Common myeloid progenitor, CD34-positive (primary cell): ENCODE data around the gene ASF1B.

ENCODE experiments used
- CTCF ChIA-PET: fragments of 350-600 bp; sonication (Branson Sonifier 250); formaldehyde crosslinking; loops from one replicate; lab custom pipeline; 2021; ENCODE audit warnings: antibody characterized with exemption; lab: Charles Lee
- POLR2A ChIA-PET: fragments of 350-600 bp; sonication (Branson Sonifier 250); formaldehyde crosslinking; loops from one replicate; lab custom pipeline; 2021; ENCODE audit warnings: antibody characterized with exemption; lab: Charles Lee
- DNase-seq, 3 donors: peaks; one replicate each; pipeline versions ENCODE4 v3.0.0 to v3.0.0-alpha.2; 2013
- H3K27ac ChIP-seq, 2 experiments: 1 replicate in 1 of 2; 2 replicates in 1 of 2; pipeline ENCODE4 v1.7.0; 2013; ENCODE audit warnings: inconsistent platforms in 2 of 2, low read length in 2 of 2, mild to moderate bottlenecking in 2 of 2, low read depth in 1 of 2, moderate library complexity in 1 of 2; ENCODE audit not compliant: severe bottlenecking in 2 of 2, insufficient read depth in 1 of 2, poor library complexity in 1 of 2
- H3K27me3 ChIP-seq, 5 experiments: replicated peaks in 2 of 5; 1 replicate in 3 of 5; 2 replicates in 2 of 5; pipeline versions ENCODE4 v1.6.1 to v1.7.0; 2013; ENCODE audit warnings: low read length in 4 of 5, mild to moderate bottlenecking in 2 of 5, moderate library complexity in 2 of 5, inconsistent platforms in 1 of 5; ENCODE audit not compliant: insufficient read depth in 5 of 5, control insufficient read depth in 4 of 5
- H3K36me3 ChIP-seq, 4 experiments: 1 replicate in 2 of 4; 2 replicates in 2 of 4; pipeline versions ENCODE4 v1.6.1 to v1.7.0; 2013; ENCODE audit warnings: low read length in 3 of 4, control low read depth in 1 of 4, mild to moderate bottlenecking in 1 of 4; ENCODE audit not compliant: control insufficient read depth in 4 of 4, insufficient read depth in 4 of 4
- H3K4me1 ChIP-seq, 4 experiments: 1 replicate in 3 of 4; 2 replicates in 1 of 4; pipeline versions ENCODE4 v1.6.1 to v1.7.1; 2013; ENCODE audit warnings: low read length in 3 of 4, mild to moderate bottlenecking in 3 of 4, control low read depth in 1 of 4, inconsistent platforms in 1 of 4, moderate library complexity in 1 of 4; ENCODE audit not compliant: control insufficient read depth in 4 of 4, insufficient read depth in 4 of 4; ENCODE audit errors: control extremely low read depth in 1 of 4
- H3K4me3 ChIP-seq, 7 experiments: 1 replicate in 4 of 7; 2 replicates in 3 of 7; pipeline versions ENCODE4 v1.5.1 to v1.7.0; 2013; ENCODE audit warnings: mild to moderate bottlenecking in 7 of 7, low read length in 6 of 7, moderate library complexity in 6 of 7, inconsistent platforms in 2 of 7, low read depth in 2 of 7, control low read depth in 1 of 7; ENCODE audit not compliant: insufficient read depth in 4 of 7, control insufficient read depth in 1 of 7; ENCODE audit errors: extremely low read depth in 1 of 7
- H3K9me3 ChIP-seq, 5 experiments: 1 replicate in 4 of 5; 2 replicates in 1 of 5; pipeline versions ENCODE4 v1.6.1 to v1.7.1; 2013; ENCODE audit warnings: low read length in 4 of 5, mild to moderate bottlenecking in 2 of 5, inconsistent platforms in 1 of 5, low read depth in 1 of 5, moderate library complexity in 1 of 5; ENCODE audit not compliant: control insufficient read depth in 4 of 5, insufficient read depth in 2 of 5; ENCODE audit errors: control extremely low read depth in 1 of 5
- WGBS: methylation state at CpG from one replicate; pipeline ENCODE4 v1.1.5; 2013; ENCODE audit not compliant: insufficient coverage; 5-methylcytosine and 5-hydroxymethylcytosine counted together

The ASF1B gene

DNA sequence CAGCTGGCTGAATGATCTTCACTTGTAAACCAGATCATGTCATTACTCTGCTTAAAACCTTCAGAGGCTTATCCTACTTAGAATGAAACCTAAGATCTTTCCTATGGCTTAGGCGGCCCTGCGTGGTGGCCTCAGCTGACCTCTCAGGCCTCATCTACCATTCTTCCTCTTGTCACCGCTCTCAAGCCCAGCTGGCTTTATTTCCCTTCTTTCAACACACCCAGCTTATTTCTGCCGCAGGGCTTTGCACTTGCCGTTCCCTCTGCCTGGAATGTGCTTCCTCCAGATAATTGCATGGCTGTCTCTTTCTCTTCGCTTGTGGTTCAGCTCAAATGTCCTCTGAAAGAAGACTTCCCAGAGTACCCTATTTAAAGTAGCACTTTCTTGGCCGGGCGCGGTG lies 3.6 kb upstream of the ASF1B start:
- peak; percentile 35 to 73 (median 56) for DNase-seq
- Histone ChIP-seq H3K27me3 (no peaks in the 10 kb centered on the region), H3K36me3 (no peaks in the 10 kb centered on the region), H3K4me1 (peaks cover 2 to 50% (median 21%) of the 10 kb centered on the region in 4 experiments), H3K4me3 (peak overlapping the region in 1 of 7 experiments; percentile 30), H3K27ac (peak overlapping the region in 1 of 2 experiments; percentile 43), H3K9me3 (no peaks in the 10 kb centered on the region)
- ChIA-PET CTCF (interaction anchor here (0.6 to 2.6 kb wide), 10 partner anchors 8 to 267 kb away, joined by 3 to 9 read pairs (median 4); no protein-coding TSS in a partner anchor), POLR2A (interaction anchor here (0.6 kb wide), 1 partner anchor 214 kb away, joined by 4 read pairs; no protein-coding TSS in a partner anchor)
- 12% methylated on average over 6 of the region's 9 CpGs for WGBS

DNA sequence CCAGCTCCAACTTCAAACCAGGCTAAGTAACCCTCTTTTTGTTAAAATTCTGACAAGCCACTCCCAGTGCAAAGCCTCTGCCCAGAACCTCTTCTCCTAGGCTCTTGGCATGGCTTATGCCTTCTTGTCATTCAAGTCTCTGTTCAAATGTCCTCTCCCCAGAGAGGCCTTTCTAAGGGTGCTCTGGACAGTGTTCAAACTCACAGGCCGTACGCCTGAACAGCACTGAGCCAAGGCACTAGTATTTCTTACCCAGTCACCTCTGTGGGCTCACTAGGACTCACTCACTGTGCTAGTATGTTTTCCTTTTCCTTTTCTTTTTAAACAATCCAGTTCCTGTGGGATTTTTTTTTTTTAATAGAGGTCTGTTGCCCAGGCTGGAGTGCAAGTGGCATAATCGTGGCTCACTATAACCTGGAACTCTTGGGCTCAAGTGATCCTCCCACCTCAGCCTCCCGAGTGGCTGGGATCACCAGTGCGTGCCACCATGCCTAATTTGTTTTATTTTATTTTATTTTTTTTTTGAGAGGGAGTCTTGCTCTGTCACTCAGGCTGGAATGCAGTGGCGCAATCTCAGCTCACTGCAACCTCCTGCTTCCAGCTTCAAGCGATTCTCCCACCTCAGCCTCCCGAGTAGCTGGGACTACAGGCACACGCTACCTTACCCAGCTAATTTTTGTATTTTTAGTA lies 2.3 kb upstream of the ASF1B start:
- Histone ChIP-seq H3K4me1 (peaks cover 2 to 50% (median 24%) of the 10 kb centered on the region in 4 experiments), H3K27ac (peak overlapping the region in 1 of 2 experiments; percentile 31), H3K36me3 (peaks cover 0 to 4% (median 0%) of the 10 kb centered on the region in 4 experiments), H3K27me3 (no peaks in the 10 kb centered on the region), H3K4me3 (no peak overlapping the region), H3K9me3 (no peaks in the 10 kb centered on the region)
- ChIA-PET CTCF (interaction anchor here (1.0 to 2.6 kb wide), 4 partner anchors 9 to 211 kb away, joined by 3 to 9 read pairs (median 5); no protein-coding TSS in a partner anchor), POLR2A (interaction anchor here (0.6 kb wide), 2 partner anchors 211 to 302 kb away, joined by 3 to 5 read pairs; no protein-coding TSS in a partner anchor)
- 90% methylated on average over 2 of the region's 9 CpGs for WGBS
- no peak for DNase-seq

DNA sequence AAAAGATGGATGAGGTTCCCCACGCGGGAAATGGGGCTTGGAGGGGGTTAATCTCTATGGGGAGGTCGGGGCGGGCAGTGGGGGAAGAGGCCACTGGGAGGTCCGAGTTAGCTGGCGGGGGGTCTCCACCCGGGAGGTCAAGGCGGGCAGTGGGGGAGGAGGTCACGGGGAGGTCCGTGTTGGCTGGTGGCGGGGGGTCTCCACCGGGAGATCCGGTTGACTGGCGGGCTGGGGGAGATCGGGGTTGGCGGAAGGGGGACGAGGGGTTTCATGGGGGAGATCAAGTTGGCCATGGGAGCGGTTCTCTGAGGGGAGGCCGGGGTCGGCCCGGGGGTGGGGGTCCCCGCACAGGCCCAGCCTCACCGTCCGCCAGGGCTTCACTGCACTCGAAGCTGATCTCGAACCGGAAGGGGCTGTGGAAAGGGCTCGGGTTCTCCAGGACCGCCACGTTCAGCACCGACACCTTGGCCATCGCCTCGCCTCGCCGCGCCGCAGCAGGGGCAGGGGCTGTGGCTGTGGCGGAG lies 342 bp downstream of the ASF1B start:
- H3K27ac ChIP-seq, result peak overlapping the region in 1 of 2 experiments; percentile 70
- ChIA-PET CTCF (interaction anchor here (0.5 to 3.2 kb wide), 21 partner anchors 10 to 279 kb away, joined by 3 to 30 read pairs (median 4); partner anchors contain the start of gene PRKACA), POLR2A (interaction anchor here (0.6 to 1.5 kb wide), 5 partner anchors 12 to 279 kb away, joined by 3 to 4 read pairs (median 3); partner anchors contain the start of gene MISP3)
- 0% methylated on average over 32 of the region's 38 CpGs for WGBS
- H3K9me3 ChIP-seq, result no peaks in the 10 kb centered on the region
- peaks cover 2 to 36% (median 24%) of the 10 kb centered on the region in 4 experiments for H3K4me1 ChIP-seq
- H3K27me3 ChIP-seq, result no peaks in the 10 kb centered on the region
- peaks cover 0 to 4% (median 0%) of the 10 kb centered on the region in 4 experiments for H3K36me3 ChIP-seq
- DNase-seq, result no peak
- H3K4me3 ChIP-seq, result peak overlapping the region; percentile 41 to 90 (median 81)

DNA sequence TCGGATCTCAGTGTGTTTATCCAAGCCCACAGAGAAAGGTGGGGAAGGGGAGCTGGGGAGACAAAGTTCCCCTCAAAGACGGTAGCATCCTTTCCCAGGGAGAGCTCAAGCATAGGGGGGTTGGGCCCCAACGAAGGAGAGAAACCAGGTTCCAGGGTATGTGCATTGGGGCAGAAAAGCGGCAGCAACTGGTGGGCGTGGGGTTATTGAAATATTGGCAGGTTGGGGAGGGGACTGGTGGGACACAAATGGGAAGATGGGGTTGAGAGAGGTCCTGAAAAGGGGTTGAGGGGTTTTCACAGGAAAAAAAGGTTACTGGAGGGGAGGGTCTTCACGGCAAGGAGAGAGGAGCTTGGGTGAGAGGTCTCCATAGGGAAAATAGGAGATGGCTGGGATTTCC lies 1.0 kb downstream of the ASF1B start:
- peak overlapping the region in 5 of 7 experiments; percentile 70 to 90 (median 82) for H3K4me3 ChIP-seq
- POLR2A ChIA-PET, result interaction anchor here (0.6 kb wide), 1 partner anchor 161 kb away, joined by 5 read pairs; no protein-coding TSS in a partner anchor
- CTCF ChIA-PET, result interaction anchor here (0.6 to 3.2 kb wide), 6 partner anchors 16 to 294 kb away, joined by 3 to 30 read pairs (median 4); partner anchors contain the start of gene PRKACA
- H3K27me3 ChIP-seq, result no peaks in the 10 kb centered on the region
- peaks cover 2 to 35% (median 24%) of the 10 kb centered on the region in 4 experiments for H3K4me1 ChIP-seq
- DNase-seq, result no peak
- no peaks in the 10 kb centered on the region for H3K9me3 ChIP-seq
- peak overlapping the region in 1 of 2 experiments; percentile 70 for H3K27ac ChIP-seq
- peaks cover 0 to 4% (median 0%) of the 10 kb centered on the region in 4 experiments for H3K36me3 ChIP-seq
- 61% methylated on average over 6 of the region's 6 CpGs for WGBS

DNA sequence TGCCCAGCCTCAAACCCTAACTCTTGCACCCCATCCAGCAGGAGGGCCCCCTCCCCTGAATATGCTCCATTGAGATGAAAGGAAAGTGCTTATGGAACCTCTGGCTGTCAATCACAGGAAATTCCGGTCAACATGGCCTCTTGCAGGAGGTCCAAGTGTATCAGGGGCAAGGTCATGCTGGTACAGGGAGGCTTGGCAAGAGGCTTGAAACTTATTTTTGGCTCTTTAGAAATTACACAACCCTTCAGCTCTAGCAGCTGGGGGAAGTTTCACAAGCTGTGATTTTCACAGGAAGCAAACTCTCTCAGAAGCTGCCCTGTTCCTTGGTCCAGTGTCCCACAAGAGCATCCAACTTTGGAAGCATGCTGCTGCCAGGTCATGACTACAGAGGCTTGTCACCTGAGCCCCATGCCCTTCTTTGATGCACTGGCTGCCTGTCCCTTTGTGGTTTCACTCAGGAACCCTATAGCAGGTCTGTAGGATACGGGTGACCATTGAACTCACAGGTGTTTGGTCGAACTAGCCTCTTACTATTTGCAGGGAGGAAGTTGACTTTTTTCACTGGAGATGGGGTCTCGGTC lies 8.4 kb downstream of the ASF1B start:
- Histone ChIP-seq H3K4me3 (no peak overlapping the region), H3K36me3 (peaks cover 0 to 41% (median 4%) of the 10 kb centered on the region in 4 experiments), H3K27me3 (no peaks in the 10 kb centered on the region), H3K27ac (no peak overlapping the region), H3K9me3 (no peaks in the 10 kb centered on the region), H3K4me1 (no peaks in the 10 kb centered on the region)
- no peak for DNase-seq
- ChIA-PET POLR2A (no interaction called here), CTCF (no interaction called here)
- 83% methylated on average over 4 of the region's 4 CpGs for WGBS

DNA sequence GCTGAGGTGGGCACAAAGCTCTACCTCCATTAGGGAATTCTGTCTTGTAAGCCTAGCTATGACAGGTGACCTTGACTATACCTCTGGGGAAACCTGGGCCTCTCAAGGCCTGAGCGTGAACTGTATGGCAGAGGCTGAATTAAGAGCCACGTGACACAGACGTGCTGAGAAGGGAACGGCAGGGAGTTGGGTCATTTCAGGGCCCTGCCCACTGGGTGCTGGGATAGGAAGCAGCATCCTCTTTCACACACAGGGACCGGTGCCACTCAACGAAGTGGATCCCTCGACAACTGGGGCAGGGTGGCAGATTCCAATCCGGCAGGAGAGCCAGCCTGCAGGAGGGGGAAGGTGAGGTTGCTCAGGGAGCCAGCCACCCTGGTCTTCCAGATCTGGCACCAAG lies 9.2 kb downstream of the ASF1B start:
- no peaks in the 10 kb centered on the region for H3K4me1 ChIP-seq
- ChIA-PET POLR2A (no interaction called here), CTCF (interaction anchor here (1.1 kb wide), 1 partner anchor 45 kb away, joined by 3 read pairs; no protein-coding TSS in a partner anchor)
- H3K27ac ChIP-seq, result no peak overlapping the region
- no peaks in the 10 kb centered on the region for H3K9me3 ChIP-seq
- H3K36me3 ChIP-seq, result peaks cover 0 to 47% (median 5%) of the 10 kb centered on the region in 4 experiments
- 100% methylated on average over 4 of the region's 8 CpGs for WGBS
- H3K4me3 ChIP-seq, result no peak overlapping the region
- no peak for DNase-seq
- no peaks in the 10 kb centered on the region for H3K27me3 ChIP-seq
